ENCODE data around the gene CDA. TPM values are rescaled to one million over a fixed set of nuclear protein-coding genes. Genes with fewer than 3 reads are reported as not detected.
A peak's percentile ranks its signal among the peaks of the same experiment; 100 is the strongest.

CDA gene
- total and polyA plus RNA-seq, 9 of the 15 experiments (the other 6 are each of a cell fraction or from before 2014, with no cell fraction given), result not detected

DNA sequence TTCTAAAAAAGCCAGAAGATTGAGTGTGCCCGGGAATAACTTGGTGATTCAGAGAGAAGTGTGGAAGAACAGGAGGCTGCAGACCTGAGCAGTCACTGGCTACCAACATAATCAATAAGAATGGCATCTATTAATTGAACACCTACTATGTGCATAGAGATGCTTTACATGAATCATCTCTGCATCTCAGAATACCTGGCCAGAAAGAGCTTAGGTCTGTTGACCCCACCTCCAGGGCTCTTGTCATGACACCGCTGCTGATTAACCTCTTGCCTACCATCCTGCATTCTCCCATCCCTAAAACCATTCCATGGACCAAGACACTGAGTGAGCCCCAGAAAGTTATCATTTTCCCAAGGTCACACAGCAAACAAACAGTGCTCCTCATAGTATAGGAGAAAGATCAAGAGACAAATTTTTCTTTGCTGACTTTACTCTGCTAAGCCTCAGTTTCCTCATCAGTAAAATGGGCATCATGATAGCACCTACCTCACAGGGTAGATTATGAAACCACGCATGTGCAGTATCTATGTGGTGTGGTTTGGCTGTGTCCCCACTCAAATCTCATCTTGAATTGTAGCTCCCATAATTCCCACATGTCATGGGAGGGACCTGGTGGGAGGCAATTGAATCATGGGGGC, 28.1 kb downstream of the CDA start (continued):
- TF ChIP-seq DIDO1 (tag; IDR thresholded peaks at IDR 0.05; ENCODE audit: low read depth) (no peak), ZNF695 (CRISPR knock-in tag; IDR thresholded peaks at IDR 0.05) (no peak), SMARCA5 (IDR thresholded peaks at IDR 0.05) (peak; percentile 84), NFE2L1 (tag; IDR thresholded peaks at IDR 0.05; ENCODE audit: borderline replicate concordance, low read depth) (no peak), ZNF583 (CRISPR knock-in tag; IDR thresholded peaks at IDR 0.05) (no peak), KLF6 (CRISPR knock-in tag; IDR thresholded peaks at IDR 0.05; ENCODE audit: borderline replicate concordance) (no peak)
- TF ChIP-seq, protein P1, sequence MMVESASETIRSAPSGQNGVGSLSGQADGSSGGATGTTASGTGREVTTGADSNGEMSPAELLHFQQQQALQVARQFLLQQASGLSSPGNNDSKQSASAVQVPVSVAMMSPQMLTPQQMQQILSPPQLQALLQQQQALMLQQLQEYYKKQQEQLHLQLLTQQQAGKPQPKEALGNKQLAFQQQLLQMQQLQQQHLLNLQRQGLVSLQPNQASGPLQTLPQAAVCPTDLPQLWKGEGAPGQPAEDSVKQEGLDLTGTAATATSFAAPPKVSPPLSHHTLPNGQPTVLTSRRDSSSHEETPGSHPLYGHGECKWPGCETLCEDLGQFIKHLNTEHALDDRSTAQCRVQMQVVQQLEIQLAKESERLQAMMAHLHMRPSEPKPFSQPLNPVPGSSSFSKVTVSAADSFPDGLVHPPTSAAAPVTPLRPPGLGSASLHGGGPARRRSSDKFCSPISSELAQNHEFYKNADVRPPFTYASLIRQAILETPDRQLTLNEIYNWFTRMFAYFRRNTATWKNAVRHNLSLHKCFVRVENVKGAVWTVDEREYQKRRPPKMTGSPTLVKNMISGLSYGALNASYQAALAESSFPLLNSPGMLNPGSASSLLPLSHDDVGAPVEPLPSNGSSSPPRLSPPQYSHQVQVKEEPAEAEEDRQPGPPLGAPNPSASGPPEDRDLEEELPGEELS (CRISPR knock-in tag; IDR thresholded peaks at IDR 0.05; ENCODE audit: borderline replicate concordance), result no peak
- TF ChIP-seq, protein P2, sequence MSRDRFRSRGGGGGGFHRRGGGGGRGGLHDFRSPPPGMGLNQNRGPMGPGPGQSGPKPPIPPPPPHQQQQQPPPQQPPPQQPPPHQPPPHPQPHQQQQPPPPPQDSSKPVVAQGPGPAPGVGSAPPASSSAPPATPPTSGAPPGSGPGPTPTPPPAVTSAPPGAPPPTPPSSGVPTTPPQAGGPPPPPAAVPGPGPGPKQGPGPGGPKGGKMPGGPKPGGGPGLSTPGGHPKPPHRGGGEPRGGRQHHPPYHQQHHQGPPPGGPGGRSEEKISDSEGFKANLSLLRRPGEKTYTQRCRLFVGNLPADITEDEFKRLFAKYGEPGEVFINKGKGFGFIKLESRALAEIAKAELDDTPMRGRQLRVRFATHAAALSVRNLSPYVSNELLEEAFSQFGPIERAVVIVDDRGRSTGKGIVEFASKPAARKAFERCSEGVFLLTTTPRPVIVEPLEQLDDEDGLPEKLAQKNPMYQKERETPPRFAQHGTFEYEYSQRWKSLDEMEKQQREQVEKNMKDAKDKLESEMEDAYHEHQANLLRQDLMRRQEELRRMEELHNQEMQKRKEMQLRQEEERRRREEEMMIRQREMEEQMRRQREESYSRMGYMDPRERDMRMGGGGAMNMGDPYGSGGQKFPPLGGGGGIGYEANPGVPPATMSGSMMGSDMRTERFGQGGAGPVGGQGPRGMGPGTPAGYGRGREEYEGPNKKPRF (IDR thresholded peaks at IDR 0.05; ENCODE audit: low read depth, low read length), result no peak
- TF ChIP-seq, protein P3, sequence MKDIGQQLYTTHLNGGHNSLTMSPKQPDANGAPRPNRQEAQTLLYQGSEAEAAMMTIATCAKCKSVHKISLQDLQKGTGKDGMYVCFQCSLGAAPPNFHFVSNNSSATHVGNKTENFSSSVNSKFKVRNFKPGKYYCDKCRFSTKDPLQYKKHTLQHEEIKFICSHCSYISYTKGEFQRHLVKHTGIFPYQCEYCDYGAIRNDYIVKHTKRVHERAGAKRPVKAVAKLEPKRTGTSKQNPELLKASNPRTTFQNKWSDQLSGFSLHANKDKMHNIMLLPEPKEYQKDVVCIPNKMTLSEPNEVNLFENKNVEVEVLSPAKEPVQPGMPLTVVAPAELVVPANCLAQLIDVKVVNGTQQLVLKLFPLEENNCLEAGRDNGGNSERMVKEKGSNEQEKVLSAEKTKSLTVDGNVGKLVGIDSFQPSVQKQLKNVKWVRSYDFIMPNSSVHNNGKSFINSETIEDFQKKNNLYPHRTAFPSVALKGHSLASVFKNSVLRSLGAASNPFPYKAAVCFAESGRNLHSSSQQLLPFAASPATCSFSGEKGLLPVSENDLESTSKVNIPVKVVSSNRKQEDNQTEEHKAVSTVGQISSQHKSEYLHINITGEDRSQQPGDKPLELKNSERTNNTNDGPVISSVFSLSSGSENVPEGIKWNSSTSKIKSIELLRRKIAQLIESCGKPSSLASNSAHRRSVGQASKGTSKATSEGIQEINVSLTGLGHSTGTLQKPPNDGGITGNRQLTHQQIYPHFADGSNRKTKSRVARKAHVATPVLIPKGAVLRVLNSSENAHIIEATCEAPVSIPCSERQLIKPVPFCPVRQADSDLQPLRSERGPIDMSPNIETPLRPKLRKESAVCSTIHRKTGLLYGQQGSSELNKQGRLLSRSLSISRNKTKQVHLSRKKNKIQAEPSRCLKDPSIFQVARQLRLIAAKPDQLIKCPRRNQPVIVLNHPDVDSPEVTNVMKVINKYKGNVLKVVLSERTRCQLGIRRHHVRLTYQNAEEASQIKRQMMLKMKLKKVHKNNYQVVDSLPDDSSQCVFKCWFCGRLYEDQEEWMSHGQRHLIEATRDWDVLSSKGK (CRISPR knock-in tag; IDR thresholded peaks at IDR 0.05), result no peak
- TF ChIP-seq, protein P4, sequence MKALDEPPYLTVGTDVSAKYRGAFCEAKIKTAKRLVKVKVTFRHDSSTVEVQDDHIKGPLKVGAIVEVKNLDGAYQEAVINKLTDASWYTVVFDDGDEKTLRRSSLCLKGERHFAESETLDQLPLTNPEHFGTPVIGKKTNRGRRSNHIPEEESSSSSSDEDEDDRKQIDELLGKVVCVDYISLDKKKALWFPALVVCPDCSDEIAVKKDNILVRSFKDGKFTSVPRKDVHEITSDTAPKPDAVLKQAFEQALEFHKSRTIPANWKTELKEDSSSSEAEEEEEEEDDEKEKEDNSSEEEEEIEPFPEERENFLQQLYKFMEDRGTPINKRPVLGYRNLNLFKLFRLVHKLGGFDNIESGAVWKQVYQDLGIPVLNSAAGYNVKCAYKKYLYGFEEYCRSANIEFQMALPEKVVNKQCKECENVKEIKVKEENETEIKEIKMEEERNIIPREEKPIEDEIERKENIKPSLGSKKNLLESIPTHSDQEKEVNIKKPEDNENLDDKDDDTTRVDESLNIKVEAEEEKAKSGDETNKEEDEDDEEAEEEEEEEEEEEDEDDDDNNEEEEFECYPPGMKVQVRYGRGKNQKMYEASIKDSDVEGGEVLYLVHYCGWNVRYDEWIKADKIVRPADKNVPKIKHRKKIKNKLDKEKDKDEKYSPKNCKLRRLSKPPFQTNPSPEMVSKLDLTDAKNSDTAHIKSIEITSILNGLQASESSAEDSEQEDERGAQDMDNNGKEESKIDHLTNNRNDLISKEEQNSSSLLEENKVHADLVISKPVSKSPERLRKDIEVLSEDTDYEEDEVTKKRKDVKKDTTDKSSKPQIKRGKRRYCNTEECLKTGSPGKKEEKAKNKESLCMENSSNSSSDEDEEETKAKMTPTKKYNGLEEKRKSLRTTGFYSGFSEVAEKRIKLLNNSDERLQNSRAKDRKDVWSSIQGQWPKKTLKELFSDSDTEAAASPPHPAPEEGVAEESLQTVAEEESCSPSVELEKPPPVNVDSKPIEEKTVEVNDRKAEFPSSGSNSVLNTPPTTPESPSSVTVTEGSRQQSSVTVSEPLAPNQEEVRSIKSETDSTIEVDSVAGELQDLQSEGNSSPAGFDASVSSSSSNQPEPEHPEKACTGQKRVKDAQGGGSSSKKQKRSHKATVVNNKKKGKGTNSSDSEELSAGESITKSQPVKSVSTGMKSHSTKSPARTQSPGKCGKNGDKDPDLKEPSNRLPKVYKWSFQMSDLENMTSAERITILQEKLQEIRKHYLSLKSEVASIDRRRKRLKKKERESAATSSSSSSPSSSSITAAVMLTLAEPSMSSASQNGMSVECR (CRISPR knock-in tag; IDR thresholded peaks at IDR 0.05), result no peak
